ENCODE measurements around the gene PPP1R1A. TPM values are rescaled to one million over a fixed set of nuclear protein-coding genes. Genes with fewer than 3 reads are reported as not detected.
A peak's percentile ranks its signal among the peaks of the same experiment; 100 is the strongest.

Gene PPP1R1A
- total RNA-seq, 2 donors from 2014 or later = not detected

DNA sequence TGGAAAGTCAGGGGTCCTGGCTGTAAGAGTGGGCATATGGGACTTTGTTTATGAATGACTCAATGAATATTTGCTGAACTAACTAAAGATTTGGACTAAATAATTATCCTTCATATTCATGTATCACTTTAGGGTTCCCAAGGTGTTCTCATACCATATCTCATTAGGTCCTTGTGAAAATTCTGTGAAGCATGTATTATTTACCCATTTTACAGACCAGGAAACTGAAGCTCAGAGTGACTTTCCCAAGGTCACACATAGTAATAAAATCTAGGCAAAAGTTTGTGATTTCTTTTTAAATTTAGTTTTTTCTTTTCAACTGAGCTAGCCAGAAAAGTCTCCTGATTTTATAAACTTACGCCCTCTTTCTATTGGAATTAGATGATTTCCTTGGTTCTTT is 29.7 kb downstream of the PPP1R1A start:
- H3K9me3 Mint-ChIP-seq = peaks cover 3% of the 10 kb centered on the region
- no peaks in the 10 kb centered on the region for H3K36me3 Mint-ChIP-seq
- H3K27me3 Mint-ChIP-seq = no peaks in the 10 kb centered on the region
- DNase-seq (ENCODE audit: low spot score) = no peak
- no peak overlapping the region for H3K4me3 Mint-ChIP-seq
- H3K27ac Mint-ChIP-seq = no peak overlapping the region
- peaks cover 27 to 31% of the 10 kb centered on the region in 2 donors for H3K4me1 Mint-ChIP-seq (ENCODE audit: low read depth in 2 of 2)
- no peak for ATAC-seq

DNA sequence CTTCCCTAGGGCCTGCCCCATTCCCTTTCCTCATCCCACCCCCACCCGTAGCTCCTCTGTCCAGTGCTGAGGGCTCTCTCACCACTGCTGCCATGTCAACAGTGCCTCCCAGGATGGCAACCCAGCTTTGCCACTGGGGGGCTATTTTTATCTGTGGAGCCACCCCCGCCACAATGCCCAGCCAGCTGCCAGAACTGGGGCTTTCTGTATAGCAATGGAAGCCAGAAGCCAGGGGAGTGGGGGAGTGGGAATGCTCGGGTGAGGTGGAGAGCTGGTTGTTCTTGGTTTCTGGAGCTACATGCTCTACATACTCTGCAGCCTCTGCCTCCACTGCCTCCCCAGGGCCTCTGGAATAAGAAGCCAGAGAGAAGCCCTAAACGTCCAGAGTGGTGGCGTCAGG is 30.1 kb downstream of the PPP1R1A start:
- H3K27ac Mint-ChIP-seq = no peak overlapping the region
- H3K36me3 Mint-ChIP-seq = no peaks in the 10 kb centered on the region
- H3K4me3 Mint-ChIP-seq = no peak overlapping the region
- no peak for ATAC-seq
- peaks cover 3% of the 10 kb centered on the region for H3K9me3 Mint-ChIP-seq
- H3K27me3 Mint-ChIP-seq = no peaks in the 10 kb centered on the region
- no peak for DNase-seq (ENCODE audit: low spot score)
- peaks cover 27 to 31% of the 10 kb centered on the region in 2 donors for H3K4me1 Mint-ChIP-seq (ENCODE audit: low read depth in 2 of 2)

DNA sequence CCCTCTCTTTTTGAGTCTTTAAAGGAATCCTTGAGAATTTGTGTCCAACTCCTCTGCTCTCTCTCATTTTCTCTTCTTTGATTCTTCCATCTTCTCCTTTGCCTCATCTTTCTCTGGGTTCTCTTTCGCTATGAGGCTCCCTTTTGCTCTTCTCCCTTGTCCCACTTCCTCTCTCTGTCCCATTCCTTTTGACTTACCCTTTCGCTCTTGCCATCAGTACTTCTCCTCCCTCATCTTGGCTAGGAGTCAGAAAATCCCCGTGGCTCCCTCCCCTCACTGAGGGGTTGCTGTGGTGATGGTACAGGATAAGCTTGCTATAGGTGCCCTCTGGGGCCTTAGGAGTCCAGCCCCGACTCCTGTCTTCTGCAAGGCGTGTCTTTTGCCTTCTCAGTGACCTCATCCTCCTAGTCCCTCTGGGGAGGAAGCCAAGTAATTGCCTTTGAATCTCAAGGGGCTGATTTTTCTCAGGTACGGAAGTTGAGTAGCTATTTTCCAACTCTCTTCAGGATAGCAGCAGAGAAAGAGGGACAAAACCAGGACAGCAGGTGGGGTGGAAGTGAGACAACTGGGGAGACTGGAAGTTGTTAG is 32.7 kb downstream of the PPP1R1A start:
- DNase-seq (ENCODE audit: low spot score) (no peak), ATAC-seq (no peak)
- no peak overlapping the region for H3K27ac Mint-ChIP-seq
- H3K36me3 Mint-ChIP-seq = no peaks in the 10 kb centered on the region
- H3K9me3 Mint-ChIP-seq = peaks cover 3% of the 10 kb centered on the region
- H3K4me1 Mint-ChIP-seq (ENCODE audit: low read depth in 2 of 2) = peaks cover 10 to 14% of the 10 kb centered on the region in 2 donors
- peaks cover 0 to 5% of the 10 kb centered on the region in 2 donors for H3K27me3 Mint-ChIP-seq
- H3K4me3 Mint-ChIP-seq = no peak overlapping the region

DNA sequence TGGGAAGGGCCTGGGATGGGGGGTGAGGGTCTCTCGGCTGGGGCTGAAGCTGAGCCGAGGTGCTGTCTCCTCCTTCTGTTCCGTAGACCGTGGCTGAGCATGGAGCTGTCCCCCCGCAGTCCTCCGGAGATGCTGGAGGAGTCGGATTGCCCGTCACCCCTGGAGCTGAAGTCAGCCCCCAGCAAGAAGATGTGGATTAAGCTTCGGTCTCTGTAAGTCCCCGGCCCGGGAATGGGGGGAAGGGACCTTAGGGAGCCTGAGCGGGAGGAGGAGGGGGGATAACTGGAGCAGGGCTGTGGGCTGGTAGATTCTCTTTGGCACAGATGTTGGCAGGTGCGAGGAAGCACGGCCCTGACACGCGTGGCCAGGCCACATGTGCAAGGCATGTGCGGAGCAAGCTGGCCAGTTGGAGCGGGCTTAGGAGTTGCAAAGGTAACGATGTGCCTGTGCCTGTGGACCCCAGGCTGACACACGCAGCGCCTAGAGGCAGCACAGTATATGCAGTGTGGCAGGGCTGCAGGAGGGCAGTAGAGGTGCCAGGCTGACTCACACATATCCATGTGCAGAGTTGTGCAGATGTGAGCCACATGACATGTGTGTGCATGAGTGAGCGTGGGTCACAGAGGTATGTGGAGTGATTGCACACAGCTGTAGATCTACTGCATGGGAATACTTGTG is 38.5 kb downstream of the PPP1R1A start:
- ATAC-seq (peak; percentile 46 to 56), DNase-seq (ENCODE audit: low spot score) (no peak)
- H3K27ac Mint-ChIP-seq = no peak overlapping the region
- peak overlapping the region; percentile 71 for H3K4me3 Mint-ChIP-seq
- H3K4me1 Mint-ChIP-seq (ENCODE audit: low read depth in 2 of 2) = peaks cover 0 to 20% of the 10 kb centered on the region in 2 donors
- H3K36me3 Mint-ChIP-seq = no peaks in the 10 kb centered on the region
- no peaks in the 10 kb centered on the region for H3K9me3 Mint-ChIP-seq
- H3K27me3 Mint-ChIP-seq = peaks cover 0 to 9% of the 10 kb centered on the region in 2 donors

DNA sequence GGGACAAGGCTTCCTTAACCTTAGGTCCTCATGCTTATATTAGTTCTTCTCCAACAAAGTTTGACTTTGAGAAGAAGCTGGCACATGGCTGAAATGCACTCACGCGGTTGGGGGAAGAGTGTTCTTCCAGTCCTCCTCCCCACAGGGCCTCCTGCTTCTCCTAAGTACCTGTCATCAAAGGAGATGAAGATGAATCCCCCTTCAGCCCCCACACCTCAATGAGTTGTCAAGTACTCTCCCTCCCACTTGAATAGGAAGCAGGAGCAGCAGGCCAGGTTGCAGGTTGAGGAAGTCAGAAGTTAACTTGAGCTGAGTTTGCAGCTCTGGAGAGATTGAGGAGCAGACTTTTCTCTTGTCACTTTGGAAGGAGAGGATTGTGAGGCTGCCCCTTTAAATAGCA is 41.9 kb downstream of the PPP1R1A start:
- Mint-ChIP-seq H3K4me3 (no peak overlapping the region), H3K9me3 (no peaks in the 10 kb centered on the region), H3K36me3 (no peaks in the 10 kb centered on the region), H3K4me1 (ENCODE audit: low read depth in 2 of 2) (peaks cover 0 to 20% of the 10 kb centered on the region in 2 donors), H3K27ac (no peak overlapping the region), H3K27me3 (peaks cover 0 to 9% of the 10 kb centered on the region in 2 donors)
- DNase-seq (ENCODE audit: low spot score) (no peak), ATAC-seq (no peak)

DNA sequence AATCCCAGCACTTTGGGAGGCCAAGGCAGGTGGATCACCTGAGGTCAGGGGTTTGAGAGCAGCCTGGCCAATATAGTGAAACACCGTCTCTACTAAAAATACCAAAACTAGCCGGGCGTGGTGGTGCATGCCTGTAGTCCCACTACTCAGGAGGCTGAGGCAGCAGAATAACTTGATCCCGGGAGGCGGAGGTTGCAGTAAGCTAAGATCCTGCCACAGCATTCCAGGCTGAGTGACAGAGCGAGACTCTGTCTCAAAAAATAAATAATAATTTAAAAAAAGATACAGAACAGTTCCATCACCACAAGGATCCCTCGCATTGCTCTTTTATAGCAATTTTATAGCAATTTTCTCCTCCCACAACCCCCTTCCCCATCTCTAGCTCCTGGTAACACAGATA is 43.7 kb downstream of the PPP1R1A start:
- Mint-ChIP-seq H3K27me3 (peaks cover 0 to 4% of the 10 kb centered on the region in 2 donors), H3K4me3 (no peak overlapping the region), H3K27ac (no peak overlapping the region), H3K9me3 (no peaks in the 10 kb centered on the region), H3K36me3 (no peaks in the 10 kb centered on the region), H3K4me1 (ENCODE audit: low read depth in 2 of 2) (peaks cover 0 to 16% of the 10 kb centered on the region in 2 donors)
- ATAC-seq (no peak), DNase-seq (ENCODE audit: low spot score) (no peak)

DNA sequence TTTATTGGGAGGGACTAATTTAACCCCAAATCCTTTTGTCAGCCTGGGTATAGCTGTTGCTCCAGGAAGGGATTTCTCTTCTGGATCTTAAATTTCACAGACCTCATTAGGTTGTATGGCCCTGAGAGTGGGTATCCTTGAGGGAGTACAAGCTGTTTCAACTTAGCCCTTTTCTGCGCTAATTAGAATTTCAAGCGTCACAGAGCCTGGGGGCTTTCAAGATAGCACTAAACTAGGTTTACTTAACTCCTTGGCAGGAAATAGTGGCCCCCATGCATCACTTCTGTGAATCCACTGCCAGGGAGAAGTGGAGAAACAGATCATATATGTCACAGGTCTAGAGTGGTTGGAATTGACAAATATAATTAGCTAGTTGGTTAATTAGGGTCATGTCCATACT is 44.9 kb downstream of the PPP1R1A start:
- ATAC-seq (no peak), DNase-seq (ENCODE audit: low spot score) (no peak)
- H3K27ac Mint-ChIP-seq = no peak overlapping the region
- no peak overlapping the region for H3K4me3 Mint-ChIP-seq
- H3K27me3 Mint-ChIP-seq = no peaks in the 10 kb centered on the region
- H3K36me3 Mint-ChIP-seq = peaks cover 4% of the 10 kb centered on the region
- H3K4me1 Mint-ChIP-seq (ENCODE audit: low read depth in 2 of 2) = peaks cover 0 to 9% of the 10 kb centered on the region in 2 donors
- H3K9me3 Mint-ChIP-seq = no peaks in the 10 kb centered on the region

DNA sequence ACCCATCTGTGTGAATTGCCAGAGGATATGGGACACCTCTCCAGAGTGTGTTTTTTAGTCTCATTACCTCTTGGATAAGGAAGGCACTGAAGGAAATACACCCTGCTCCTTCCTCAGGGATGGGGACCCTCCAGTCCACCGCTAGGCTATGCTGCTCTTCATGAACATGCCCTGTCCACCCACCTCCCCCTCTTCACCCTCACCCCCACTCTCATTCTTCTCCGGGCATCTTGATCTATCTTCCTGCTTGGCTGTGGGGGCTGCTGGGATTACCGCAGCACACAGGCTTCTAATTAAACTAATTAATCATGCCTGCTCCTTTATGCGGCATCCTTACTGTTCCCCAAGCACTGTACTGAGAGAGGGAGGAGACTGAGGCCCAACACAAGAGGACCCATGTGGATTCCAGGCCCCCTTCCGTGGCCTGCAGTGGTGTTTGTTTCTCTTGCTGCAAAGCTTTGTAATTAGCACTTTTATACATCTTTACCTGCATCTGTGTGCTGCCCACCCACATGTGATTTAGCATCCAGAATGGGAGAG is 46.6 kb downstream of the PPP1R1A start:
- Mint-ChIP-seq H3K4me3 (no peak overlapping the region), H3K9me3 (no peaks in the 10 kb centered on the region), H3K27ac (peak overlapping the region; percentile 12 to 39), H3K4me1 (ENCODE audit: low read depth in 2 of 2) (peaks cover 0 to 5% of the 10 kb centered on the region in 2 donors), H3K27me3 (no peaks in the 10 kb centered on the region), H3K36me3 (peaks cover 10% of the 10 kb centered on the region)
- ATAC-seq (no peak), DNase-seq (ENCODE audit: low spot score) (no peak)

DNA sequence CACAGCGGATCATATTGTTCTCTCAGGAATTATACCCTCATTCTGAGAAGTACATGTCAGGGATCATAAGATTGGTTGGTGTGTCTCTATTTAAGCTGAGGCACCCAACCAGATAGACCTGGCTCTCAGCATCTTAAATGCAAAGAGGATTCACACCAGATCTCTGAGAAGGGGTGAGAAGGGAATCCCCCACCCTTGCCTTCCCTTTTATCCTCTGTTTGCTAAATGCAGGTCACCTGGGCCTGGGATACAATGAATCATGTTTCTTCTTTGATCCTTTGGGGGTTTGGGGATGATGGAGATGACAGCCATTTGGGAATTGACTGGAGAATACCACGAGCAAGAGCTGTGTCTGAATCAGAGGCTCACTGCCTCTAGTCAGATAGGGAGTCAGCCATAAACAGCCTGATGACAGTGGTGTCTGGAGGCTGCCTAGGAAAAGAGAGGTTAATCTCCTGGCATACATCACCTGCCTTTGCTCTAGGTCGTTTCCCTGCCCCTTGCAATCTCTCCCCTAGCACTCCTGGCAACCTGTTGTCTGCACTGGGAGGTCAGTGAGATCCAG is 50.2 kb downstream of the PPP1R1A start:
- ATAC-seq (no peak), DNase-seq (ENCODE audit: low spot score) (no peak)
- H3K36me3 Mint-ChIP-seq = peaks cover 41% of the 10 kb centered on the region
- H3K9me3 Mint-ChIP-seq = no peaks in the 10 kb centered on the region
- no peaks in the 10 kb centered on the region for H3K27me3 Mint-ChIP-seq
- no peak overlapping the region for H3K4me3 Mint-ChIP-seq
- H3K27ac Mint-ChIP-seq = peak overlapping the region in 1 of 2 donors; percentile 25
- H3K4me1 Mint-ChIP-seq (ENCODE audit: low read depth in 2 of 2) = peaks cover 0 to 3% of the 10 kb centered on the region in 2 donors

DNA sequence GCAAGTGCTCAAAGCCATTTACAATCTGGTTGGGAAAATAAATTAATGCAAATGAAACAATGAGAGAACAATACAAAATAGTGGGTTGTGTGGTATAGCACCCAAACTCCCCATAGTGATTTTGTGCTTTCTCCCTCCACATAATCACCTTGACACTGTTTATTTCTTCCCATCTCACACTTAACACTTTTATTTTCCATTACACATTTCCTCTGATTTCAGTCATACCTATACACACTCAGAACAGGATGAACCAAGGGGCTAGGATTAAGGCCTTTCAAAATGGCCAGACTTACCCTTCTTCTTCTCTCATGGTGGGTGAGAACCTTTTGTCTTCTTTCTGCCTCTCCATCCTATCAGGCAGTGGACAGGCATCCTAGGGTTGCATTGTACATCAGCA is 53.0 kb downstream of the PPP1R1A start:
- H3K4me1 Mint-ChIP-seq (ENCODE audit: low read depth in 2 of 2) = peaks cover 3 to 10% of the 10 kb centered on the region in 2 donors
- peak overlapping the region in 1 of 2 donors; percentile 47 for H3K27ac Mint-ChIP-seq
- no peaks in the 10 kb centered on the region for H3K9me3 Mint-ChIP-seq
- DNase-seq (ENCODE audit: low spot score) (no peak), ATAC-seq (no peak)
- H3K4me3 Mint-ChIP-seq = no peak overlapping the region
- H3K36me3 Mint-ChIP-seq = peaks cover 59% of the 10 kb centered on the region
- no peaks in the 10 kb centered on the region for H3K27me3 Mint-ChIP-seq

DNA sequence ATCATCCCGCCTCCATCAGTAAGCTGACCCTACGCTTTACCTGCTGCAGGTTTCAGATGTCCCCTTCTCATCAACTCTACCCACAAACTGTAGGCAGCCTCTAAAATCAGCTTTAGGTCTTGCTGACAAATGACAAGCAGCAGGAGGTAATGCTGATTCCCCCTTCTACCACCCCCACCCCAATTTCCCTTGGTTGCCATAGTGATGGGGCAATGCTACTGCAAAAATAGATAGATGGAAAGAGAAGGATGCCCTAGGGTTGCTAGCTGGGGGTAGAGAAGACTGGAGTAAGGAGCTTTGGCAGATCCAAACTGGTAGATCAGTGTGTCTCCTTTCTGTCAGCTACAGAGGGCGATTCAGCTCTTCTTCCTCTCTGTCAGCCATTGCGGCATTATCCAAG is 58.9 kb downstream of the PPP1R1A start:
- no peaks in the 10 kb centered on the region for H3K27me3 Mint-ChIP-seq
- no peak for ATAC-seq
- no peak overlapping the region for H3K4me3 Mint-ChIP-seq
- no peak for DNase-seq (ENCODE audit: low spot score)
- H3K27ac Mint-ChIP-seq = peak overlapping the region in 1 of 2 donors; percentile 42
- H3K4me1 Mint-ChIP-seq (ENCODE audit: low read depth in 2 of 2) = peaks cover 13 to 18% of the 10 kb centered on the region in 2 donors
- no peaks in the 10 kb centered on the region for H3K9me3 Mint-ChIP-seq
- H3K36me3 Mint-ChIP-seq = peaks cover 47% of the 10 kb centered on the region

Other genes with a start within 250 kb of the PPP1R1A start
- 10 to 100 TPM; 23.5 to 91.5 TPM for gene GPR84, start 224.2 kb downstream of the PPP1R1A start, total RNA-seq
- gene ZNF385A, start 203.9 kb downstream of the PPP1R1A start, total RNA-seq = 1 to 10 TPM; 1.1 to 1.5 TPM
- gene ITGA5, start 169.4 kb downstream of the PPP1R1A start, total RNA-seq = 10 to 100 TPM; 31.8 to 32.1 TPM
- gene GTSF1, start 115.1 kb downstream of the PPP1R1A start, total RNA-seq = 10 to 100 TPM in 1 of 2 donors, 1 to 10 TPM in 1; 7.2 to 10.5 TPM
- gene NCKAP1L, start 90.9 kb downstream of the PPP1R1A start, total RNA-seq = 100 to 1,000 TPM; 143 to 179 TPM
- 10 to 100 TPM; 28.4 to 34.6 TPM for gene PDE1B, start 39.1 kb downstream of the PPP1R1A start, total RNA-seq
- not detected for gene LACRT, start 46.2 kb upstream of the PPP1R1A start, total RNA-seq
- not detected for gene DCD, start 59.7 kb upstream of the PPP1R1A start, total RNA-seq